ENCODE data around the gene PPA2. TPM values are rescaled to one million over a fixed set of nuclear protein-coding genes. Genes with fewer than 3 reads are reported as not detected.

PPA2 gene
- total and polyA plus RNA-seq, 2 experiments from 2014 or later: 58.4 to 63.7 TPM

- no peaks in the 10 kb centered on the region for H3K79me2 ChIP-seq (replicated peaks; ENCODE audit: insufficient read depth)
- H3K9me3 Mint-ChIP-seq: 0 out of 3 replicates have a peak, but pooled peaks cover 4% of the 10 kb centered on the region
- H3K9me2 ChIP-seq (ENCODE audit: insufficient read depth): no peaks in the 10 kb centered on the region; the same call in 1 of the 2 replicates
- no peaks in the 10 kb centered on the region for H3K4me1 Mint-ChIP-seq
- no peak overlapping the region for H3K27ac Mint-ChIP-seq
- no peaks in the 10 kb centered on the region; the same call in none of the 2 replicates for H4K20me1 ChIP-seq (replicated peaks; ENCODE audit: insufficient read depth)
- H3K27me3 ChIP-seq (ENCODE audit: insufficient read depth): no peaks in the 10 kb centered on the region
- no peak overlapping the region for H3K27ac ChIP-seq (ENCODE audit: low read depth)
- H3K4me3 Mint-ChIP-seq: no peak overlapping the region
- DNase-seq (ENCODE audit: low spot score): no peak
- H3K36me3 Mint-ChIP-seq (ENCODE audit: low read depth): peaks cover 10% of the 10 kb centered on the region
- no peak overlapping the region for H3K4me3 ChIP-seq
- H3K36me3 ChIP-seq (ENCODE audit: insufficient read depth): no peaks in the 10 kb centered on the region
- H3K4me2 ChIP-seq: no peak overlapping the region
- ATAC-seq: no peak
- no peaks in the 10 kb centered on the region for H3F3A ChIP-seq (replicated peaks; ENCODE audit: low read depth)
- TF ChIP-seq EZH2phosphoT487 (IDR thresholded peaks at IDR 0.05; ENCODE audit: unreplicated experiment) (no peak), STAT1 (IDR thresholded peaks at IDR 0.05; ENCODE audit: unreplicated experiment) (no peak), JUNB (IDR thresholded peaks at IDR 0.05; ENCODE audit: unreplicated experiment) (no peak), REST (IDR thresholded peaks at IDR 0.05; ENCODE audit: unreplicated experiment) (no peak), NANOG (IDR thresholded peaks at IDR 0.05; ENCODE audit: borderline replicate concordance) (no peak), POLR2AphosphoS5 (IDR thresholded peaks at IDR 0.05; ENCODE audit: low read depth) (no peak), CREB1 (CRISPR knock-in tag; IDR thresholded peaks at IDR 0.05; ENCODE audit: low read depth) (no peak), ZNF331 (CRISPR knock-in tag; IDR thresholded peaks at IDR 0.05; ENCODE audit: low read depth) (no peak), EZH2 (IDR thresholded peaks at IDR 0.05; ENCODE audit: low read depth, unreplicated experiment) (no peak), ZNF114 (CRISPR knock-in tag; IDR thresholded peaks at IDR 0.05) (no peak)
- TF ChIP-seq, protein P1, sequence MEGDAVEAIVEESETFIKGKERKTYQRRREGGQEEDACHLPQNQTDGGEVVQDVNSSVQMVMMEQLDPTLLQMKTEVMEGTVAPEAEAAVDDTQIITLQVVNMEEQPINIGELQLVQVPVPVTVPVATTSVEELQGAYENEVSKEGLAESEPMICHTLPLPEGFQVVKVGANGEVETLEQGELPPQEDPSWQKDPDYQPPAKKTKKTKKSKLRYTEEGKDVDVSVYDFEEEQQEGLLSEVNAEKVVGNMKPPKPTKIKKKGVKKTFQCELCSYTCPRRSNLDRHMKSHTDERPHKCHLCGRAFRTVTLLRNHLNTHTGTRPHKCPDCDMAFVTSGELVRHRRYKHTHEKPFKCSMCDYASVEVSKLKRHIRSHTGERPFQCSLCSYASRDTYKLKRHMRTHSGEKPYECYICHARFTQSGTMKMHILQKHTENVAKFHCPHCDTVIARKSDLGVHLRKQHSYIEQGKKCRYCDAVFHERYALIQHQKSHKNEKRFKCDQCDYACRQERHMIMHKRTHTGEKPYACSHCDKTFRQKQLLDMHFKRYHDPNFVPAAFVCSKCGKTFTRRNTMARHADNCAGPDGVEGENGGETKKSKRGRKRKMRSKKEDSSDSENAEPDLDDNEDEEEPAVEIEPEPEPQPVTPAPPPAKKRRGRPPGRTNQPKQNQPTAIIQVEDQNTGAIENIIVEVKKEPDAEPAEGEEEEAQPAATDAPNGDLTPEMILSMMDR (conservative IDR thresholded peaks at IDR 0.05; ENCODE audit: low read depth in 2 of 2): no peak
- TF ChIP-seq, protein P2, sequence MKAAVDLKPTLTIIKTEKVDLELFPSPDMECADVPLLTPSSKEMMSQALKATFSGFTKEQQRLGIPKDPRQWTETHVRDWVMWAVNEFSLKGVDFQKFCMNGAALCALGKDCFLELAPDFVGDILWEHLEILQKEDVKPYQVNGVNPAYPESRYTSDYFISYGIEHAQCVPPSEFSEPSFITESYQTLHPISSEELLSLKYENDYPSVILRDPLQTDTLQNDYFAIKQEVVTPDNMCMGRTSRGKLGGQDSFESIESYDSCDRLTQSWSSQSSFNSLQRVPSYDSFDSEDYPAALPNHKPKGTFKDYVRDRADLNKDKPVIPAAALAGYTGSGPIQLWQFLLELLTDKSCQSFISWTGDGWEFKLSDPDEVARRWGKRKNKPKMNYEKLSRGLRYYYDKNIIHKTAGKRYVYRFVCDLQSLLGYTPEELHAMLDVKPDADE (IDR thresholded peaks at IDR 0.05): no peak
- TF ChIP-seq, protein P3, sequence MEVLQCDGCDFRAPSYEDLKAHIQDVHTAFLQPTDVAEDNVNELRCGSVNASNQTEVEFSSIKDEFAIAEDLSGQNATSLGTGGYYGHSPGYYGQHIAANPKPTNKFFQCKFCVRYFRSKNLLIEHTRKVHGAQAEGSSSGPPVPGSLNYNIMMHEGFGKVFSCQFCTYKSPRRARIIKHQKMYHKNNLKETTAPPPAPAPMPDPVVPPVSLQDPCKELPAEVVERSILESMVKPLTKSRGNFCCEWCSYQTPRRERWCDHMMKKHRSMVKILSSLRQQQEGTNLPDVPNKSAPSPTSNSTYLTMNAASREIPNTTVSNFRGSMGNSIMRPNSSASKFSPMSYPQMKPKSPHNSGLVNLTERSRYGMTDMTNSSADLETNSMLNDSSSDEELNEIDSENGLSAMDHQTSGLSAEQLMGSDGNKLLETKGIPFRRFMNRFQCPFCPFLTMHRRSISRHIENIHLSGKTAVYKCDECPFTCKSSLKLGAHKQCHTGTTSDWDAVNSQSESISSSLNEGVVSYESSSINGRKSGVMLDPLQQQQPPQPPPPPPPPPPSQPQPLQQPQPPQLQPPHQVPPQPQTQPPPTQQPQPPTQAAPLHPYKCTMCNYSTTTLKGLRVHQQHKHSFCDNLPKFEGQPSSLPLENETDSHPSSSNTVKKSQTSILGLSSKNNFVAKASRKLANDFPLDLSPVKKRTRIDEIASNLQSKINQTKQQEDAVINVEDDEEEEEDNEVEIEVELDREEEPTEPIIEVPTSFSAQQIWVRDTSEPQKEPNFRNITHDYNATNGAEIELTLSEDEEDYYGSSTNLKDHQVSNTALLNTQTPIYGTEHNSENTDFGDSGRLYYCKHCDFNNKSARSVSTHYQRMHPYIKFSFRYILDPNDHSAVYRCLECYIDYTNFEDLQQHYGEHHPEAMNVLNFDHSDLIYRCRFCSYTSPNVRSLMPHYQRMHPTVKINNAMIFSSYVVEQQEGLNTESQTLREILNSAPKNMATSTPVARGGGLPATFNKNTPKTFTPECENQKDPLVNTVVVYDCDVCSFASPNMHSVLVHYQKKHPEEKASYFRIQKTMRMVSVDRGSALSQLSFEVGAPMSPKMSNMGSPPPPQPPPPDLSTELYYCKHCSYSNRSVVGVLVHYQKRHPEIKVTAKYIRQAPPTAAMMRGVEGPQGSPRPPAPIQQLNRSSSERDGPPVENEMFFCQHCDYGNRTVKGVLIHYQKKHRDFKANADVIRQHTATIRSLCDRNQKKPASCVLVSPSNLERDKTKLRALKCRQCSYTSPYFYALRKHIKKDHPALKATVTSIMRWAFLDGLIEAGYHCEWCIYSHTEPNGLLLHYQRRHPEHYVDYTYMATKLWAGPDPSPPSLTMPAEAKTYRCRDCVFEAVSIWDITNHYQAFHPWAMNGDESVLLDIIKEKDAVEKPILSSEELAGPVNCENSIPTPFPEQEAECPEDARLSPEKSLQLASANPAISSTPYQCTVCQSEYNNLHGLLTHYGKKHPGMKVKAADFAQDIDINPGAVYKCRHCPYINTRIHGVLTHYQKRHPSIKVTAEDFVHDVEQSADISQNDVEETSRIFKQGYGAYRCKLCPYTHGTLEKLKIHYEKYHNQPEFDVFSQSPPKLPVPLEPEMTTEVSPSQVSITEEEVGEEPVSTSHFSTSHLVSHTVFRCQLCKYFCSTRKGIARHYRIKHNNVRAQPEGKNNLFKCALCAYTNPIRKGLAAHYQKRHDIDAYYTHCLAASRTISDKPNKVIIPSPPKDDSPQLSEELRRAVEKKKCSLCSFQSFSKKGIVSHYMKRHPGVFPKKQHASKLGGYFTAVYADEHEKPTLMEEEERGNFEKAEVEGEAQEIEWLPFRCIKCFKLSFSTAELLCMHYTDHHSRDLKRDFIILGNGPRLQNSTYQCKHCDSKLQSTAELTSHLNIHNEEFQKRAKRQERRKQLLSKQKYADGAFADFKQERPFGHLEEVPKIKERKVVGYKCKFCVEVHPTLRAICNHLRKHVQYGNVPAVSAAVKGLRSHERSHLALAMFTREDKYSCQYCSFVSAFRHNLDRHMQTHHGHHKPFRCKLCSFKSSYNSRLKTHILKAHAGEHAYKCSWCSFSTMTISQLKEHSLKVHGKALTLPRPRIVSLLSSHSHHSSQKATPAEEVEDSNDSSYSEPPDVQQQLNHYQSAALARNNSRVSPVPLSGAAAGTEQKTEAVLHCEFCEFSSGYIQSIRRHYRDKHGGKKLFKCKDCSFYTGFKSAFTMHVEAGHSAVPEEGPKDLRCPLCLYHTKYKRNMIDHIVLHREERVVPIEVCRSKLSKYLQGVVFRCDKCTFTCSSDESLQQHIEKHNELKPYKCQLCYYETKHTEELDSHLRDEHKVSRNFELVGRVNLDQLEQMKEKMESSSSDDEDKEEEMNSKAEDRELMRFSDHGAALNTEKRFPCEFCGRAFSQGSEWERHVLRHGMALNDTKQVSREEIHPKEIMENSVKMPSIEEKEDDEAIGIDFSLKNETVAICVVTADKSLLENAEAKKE (CRISPR knock-in tag; IDR thresholded peaks at IDR 0.05): no peak
- H3K27me3 Mint-ChIP-seq (ENCODE audit: insufficient read depth, low read depth, poor library complexity): peaks cover 4% of the 10 kb centered on the region
- H3K4me1 ChIP-seq (ENCODE audit: insufficient read depth): no peaks in the 10 kb centered on the region
- H2AFZ ChIP-seq: no peak overlapping the region
These were observed 56.2 kb downstream of the PPA2 start for GRCh38 chr4:105417624-105418023.
